Stimulated activated CD4-positive, alpha-beta T cell treated with anti-CD3 and anti-CD28 coated beads, Interleukin-1b, Interleukin-23, amount 100 ng/mL, for 1 hour (primary cell): ENCODE results near the gene EXOC6B.

ENCODE experiments used
- DNase-seq, 2 donors: peaks; one replicate each; pipeline ENCODE4 v3.0.0-alpha.2; 2020; ENCODE audit warnings: low read depth in 2 of 2

EXOC6B gene

DNA sequence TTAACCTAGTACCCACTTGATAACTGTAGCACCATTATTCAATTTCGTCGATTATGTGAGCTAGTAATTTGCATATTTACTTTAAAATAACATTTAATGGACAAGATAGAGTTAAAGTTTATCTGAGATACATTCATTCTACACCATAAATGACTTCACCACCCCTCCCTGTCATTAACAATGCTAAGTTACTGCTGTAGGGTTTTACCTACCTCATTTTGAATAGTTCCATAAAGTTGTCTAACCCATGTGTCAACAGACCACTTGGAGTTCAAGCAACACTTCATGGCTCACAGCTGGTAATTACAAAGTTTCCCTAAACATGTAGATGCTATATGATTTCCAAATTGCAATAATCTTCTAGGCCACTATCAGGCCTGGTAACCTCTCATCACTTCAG, 550.7 kb downstream of the EXOC6B start:
- no peak for DNase-seq

- no peak for DNase-seq
These were observed 551.4 kb downstream of the EXOC6B start for GRCh38 chr2:72274380-72274797.

DNA sequence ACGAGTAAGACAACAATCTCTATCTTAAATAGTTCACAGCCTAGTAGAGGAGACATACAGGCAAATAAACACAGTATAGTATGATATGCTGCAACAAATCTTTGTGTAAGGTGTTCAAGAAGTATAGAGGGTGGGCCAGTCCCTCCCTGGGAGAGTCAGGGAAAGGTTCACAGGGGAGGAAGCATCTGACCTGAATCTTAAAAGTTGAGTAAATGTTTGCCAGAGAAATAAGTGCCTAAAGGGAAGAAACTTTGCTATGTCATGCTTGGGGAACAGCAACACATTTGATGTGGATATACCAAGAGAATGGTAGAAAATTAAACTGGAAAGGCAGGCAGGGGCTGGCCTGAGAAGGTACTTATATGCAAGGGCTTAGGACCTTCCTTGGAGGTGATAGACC, 552.4 kb downstream of the EXOC6B start:
- no peak for DNase-seq

DNA sequence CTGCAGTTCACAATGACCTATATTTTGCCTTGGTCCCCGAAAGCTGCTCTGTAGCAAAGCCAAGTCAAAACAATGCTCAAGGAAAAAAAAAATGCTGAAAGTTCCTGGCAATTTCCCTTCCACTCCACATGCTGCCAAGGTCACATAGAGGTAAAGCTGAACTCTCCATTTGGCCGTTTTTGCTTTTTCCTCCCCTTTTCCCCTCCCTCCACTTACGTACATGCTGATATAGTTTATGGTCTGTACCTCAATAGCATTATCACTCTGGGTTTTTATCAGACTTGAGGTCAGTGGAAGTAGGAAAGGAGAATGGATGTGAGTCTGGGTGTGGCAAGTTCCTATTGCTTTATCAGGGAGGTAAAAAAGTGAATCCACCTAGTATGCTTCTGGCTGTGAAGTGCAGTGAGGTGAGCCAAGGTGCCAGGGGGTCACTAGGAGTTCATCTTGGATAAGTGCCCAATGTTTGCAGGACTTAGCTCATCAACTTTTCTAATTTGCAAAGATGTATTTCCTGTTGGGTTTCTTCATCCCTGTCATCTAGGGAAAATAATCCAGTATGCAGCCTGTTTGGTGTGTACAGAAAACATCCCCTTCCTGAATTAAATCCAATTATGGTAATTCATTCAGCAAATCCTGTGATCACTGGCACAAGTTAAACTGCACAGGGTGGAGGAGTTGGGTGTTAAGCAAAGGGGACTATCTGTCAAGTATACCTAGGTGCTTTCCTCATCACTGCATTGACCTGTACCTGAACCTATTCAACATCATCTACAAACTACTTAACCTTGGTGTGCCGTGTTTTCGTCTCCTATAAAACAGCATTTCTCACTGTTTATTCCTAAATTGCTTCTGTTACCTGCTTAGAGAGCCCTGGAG, 553.8 kb downstream of the EXOC6B start:
- no peak for DNase-seq

DNA sequence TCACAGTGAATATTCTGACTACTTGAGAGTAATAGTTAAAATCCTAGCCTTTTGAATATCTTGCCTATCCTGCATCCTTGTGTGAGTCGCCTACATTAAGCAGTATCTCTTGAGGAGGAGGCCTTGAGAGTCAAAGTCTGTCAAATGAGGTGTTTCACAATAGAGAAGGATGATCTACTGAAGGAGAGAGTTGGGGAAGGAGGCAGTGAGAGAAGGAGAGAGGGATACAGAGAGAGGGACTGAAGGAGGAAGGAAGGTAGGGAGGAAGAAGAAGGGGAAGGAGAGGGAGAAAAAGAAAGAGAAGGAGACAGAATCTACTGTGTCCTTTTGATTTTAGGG, 554.6 kb downstream of the EXOC6B start:
- DNase-seq, result no peak

DNA sequence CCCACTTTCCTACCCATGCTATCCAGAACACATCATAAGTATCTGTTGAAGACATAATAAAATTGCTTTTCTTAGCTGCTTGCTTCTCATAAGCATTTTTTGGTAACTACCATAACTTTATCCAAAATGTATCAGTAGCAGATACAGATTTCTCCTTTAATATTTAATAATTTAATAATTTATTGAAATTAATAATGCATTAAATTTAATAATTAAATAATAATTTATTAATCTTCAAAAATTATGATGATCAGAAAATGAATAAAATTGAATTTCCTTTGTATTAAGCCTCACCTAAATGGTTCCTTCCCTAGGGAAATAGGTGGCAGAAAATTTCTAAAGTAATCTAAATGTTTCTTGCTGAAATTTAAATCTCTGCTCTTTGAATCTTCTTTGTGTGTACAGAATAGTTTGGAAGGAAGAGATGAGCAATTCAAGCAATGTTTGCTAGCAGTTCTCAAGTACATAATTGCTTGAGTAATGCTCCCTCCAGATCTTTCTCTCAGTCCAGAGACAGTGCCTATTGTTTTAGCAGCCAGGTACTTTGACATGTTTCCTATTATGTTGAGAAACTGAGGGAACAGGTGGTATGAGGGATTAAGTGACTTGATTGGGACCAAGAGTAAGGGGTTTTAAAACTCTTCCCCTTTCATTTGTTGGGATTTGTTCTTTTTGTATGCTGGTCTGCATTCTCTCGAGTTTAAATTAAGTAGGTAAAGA, 555.1 kb downstream of the EXOC6B start:
- DNase-seq, result no peak

- no peak for DNase-seq
These were observed 562.1 kb downstream of the EXOC6B start for GRCh38 chr2:72263776-72264060.

- no peak for DNase-seq
These were observed 562.6 kb downstream of the EXOC6B start for GRCh38 chr2:72263043-72263775.

DNA sequence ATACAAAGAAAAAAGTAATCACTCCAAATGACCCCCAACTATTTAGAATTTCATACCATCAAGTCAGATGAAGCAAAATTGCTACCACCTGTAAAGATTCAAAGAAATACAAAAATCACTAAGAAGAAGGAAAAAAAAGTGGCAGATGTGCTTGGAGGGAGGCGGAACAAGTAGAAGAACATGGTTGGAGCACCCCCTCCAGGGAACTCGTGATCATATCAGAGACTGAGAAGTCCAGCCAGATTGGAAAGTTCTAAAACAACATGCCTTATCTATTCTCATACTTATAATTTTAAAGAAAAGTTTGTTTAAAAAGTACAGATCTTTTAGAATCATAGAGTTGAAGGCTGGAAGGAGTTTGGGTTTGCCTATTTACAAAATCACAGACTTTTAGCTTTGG, 564.8 kb downstream of the EXOC6B start:
- no peak for DNase-seq

DNA sequence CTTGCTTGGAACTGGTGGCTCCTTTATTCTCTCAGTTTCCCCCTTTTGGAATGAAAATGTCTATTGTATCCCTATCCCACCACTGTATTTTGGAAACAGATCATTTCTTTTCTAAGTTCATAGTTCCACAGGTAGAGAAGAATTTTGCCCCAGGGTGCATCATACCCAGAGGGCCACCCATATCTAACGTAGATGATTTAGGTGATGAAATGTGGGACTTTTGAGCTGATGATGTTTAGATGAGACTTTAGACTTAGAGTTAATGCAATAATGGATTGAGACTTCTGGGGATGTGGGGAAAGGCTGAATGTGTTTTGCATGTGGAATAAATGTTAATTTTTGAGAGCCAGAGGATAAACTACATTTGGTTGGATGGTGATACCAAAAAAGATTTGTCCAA, 570.3 kb downstream of the EXOC6B start:
- DNase-seq, result no peak

DNA sequence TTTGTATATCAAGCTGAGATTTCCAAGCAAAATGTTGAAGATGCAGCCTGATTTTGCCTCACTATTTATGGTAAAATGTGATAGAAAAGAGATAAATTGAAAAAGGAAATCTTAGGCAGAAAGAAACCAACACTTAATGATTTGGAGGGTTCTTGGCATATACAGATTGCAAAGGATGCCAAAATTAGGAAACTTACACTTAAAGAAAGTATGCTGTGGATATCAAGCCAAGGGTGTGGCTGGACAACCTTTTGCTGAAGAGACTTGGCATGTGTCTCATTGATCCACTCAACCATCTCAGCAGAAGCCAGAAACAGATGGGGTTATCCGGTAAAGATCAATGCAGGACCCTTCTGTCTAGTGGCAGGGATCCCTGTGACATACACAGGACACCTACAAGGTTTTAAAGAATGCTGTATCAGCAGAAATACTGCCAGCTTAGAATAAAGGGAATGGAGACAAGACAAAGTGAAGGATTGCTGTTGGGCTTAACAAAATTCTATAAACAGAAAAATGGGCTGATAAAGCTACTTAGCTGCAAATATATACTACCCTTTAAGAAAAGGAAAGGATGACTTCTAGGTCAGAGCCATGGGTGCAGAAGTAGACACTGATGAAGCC, 570.9 kb downstream of the EXOC6B start:
- DNase-seq, result no peak

DNA sequence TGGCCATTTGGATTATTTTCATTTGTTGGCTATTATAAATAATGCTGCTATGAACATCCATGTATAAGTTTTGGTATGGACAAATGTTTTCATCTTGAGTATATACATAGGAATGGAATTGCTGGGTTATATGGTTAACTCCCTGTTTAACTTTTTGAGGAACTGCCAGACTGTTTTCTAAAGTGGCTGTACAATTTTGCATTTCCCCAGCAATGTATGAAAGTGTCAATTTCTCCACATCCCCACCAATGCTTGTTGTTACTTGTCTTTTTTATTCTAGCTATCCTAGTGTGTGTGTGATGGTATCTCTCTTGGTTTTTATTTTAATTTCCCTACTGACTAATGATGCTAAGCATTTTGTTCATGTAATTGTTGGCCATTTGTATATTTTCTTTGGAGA, 587.5 kb downstream of the EXOC6B start:
- DNase-seq, result no peak

DNA sequence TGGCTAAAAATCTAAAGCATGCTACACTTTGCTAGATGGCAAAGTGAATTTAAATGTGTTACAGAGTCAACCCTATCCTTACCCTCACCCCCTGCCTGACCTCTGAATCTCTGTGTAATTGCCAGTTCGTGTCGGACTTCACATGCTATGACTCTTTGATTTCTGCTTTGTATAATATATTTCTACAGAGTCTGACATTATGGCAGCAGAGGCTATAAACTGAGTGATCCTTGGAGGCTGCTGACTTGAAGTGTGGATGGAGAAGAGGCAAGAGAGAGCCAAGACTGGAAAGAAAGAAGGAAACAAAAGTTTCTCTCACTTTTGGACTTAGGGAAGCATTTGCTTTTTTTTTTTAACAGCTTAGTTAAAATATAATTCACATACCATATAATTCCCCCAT, 588.3 kb downstream of the EXOC6B start:
- DNase-seq, result no peak

DNA sequence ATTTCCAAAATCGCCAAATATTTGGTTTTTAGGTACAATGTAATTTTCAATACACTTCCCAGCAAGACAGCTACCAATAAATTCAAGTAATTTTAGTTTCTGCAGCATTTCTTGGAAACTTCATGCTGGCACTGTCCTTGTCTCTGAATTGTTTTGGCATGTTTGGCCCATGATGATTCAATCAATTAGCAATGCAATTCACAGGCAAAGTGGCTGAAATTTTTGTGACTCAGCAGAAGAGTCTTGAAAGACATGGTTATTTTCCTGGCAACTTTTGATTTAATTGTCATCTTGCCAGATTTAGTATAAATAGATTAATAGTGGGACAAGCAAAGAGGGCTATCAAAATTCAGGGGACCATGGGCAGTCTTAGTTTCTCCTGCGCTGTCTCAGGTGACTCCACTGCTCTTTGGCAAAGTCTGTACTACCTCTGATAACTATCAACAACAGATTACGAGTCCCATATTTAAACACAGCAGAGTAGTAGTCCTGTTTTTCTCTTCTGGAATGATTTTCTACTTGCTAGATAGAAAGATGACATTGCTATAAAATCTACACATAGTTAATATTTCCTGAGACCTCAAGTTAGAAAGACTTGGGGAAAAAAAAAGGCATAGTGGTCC, 589.3 kb downstream of the EXOC6B start:
- no peak for DNase-seq

GRCh38 chr2:72235497-72236415, 590.1 kb downstream of the EXOC6B start:
- no peak for DNase-seq

DNA sequence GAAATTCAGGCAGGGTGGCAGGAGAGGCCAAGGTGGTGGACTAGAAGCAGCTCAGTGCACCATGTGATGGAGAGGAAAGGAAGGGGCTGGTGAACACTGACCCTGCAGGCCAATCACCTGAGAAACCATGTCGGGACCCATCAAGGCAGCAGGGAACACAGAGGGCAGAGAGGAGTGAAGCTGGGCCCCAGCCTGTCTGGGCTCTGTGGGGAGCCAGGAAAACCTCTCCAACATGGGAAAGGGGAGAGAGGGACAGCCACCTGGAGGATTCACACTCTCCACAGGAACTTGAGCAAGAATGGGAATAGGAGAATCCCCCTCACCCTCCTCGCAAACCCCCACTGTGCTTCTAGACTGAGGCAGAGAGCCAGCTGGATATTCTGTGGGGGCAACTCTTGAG, 592.6 kb downstream of the EXOC6B start:
- DNase-seq, result no peak

DNA sequence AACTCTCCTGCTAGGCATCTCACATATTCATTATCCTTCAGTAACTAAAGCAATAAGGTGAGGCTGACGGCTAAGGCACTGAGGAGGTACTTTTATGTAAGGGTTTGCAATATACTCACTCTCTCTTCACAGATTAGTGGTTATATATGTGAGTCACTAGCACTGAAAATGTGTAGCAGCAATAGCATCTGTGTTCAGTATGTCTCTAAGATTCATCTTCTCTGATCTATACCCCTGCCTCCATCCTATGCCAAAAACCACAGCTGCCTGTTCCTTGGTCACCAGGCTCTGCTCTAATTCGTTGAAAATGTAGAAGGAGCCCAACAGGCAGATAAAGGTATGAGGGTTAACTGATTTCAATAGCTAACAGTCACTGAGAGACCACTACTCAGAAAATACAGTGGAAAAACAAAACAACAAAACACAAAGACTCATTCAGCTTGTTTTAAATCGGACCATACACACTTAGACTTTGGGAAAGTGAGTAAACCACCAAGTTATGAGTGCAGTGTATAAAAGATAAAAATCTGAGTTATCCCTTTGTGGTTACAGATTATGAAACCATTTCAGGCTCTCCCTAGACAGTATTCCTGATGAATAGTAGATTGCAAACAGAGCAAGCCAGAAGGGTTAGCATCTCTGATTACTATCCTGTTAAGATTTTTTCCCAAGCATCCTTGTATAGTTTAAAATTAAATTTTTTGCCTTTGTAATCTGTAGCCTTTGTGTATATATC, 602.8 kb downstream of the EXOC6B start:
- no peak for DNase-seq

- DNase-seq, result no peak
These were observed 605.7 kb downstream of the EXOC6B start for GRCh38 chr2:72220170-72220569.

GRCh38 chr2:72214429-72215143, 611.2 kb downstream of the EXOC6B start:
- no peak for DNase-seq

DNA sequence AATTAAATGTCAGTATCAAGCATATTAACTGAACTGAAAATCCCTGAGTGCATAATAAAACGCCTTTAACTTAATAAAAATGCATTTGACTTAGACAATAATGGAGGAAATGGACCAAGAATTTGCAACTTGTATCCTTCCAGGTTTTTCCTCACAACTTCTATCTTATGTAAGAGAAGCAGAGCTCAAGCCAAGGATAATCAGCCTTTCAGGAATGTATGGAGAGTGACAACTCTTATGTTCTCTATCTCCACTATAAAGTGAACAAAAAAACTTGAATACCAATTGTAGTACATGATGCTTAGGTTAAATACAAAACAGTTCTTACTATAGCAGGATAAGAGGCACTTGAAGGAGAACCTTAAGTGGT, 613.4 kb downstream of the EXOC6B start:
- DNase-seq, result no peak
